GM20000 (cell line): ENCODE results near the gene MYL9.

ENCODE experiments used
- DNase-seq: peaks from one replicate; pipeline ENCODE4 v3.0.0; 2012; ENCODE audit warnings: low spot score
- CTCF ChIP-seq: IDR thresholded peaks from 2 replicates; pipeline ENCODE4 v1.5.1; 2012; ENCODE audit warnings: mild to moderate bottlenecking, control low read depth; ENCODE audit errors: extremely low read depth, missing control alignments

The MYL9 gene

DNA sequence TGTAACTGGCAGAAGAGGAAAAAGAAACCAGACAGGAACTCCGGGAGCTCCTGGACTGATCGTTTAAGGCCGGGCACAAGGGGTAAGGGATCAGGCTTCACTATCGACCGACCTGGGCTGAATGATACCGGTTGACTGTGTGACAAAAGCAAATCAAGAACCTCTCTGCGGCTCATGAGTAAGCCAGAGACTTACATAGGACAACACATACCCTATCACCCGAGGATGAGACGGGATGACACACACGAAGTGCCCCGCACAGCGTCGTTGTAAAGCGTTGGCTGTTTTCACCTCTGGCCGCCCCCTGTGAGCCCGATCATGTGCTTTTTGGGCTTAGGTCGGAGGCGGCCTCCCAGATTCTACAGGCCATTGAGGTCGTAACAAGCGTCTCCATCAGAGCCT is 31.4 kb downstream of the MYL9 start:
- no peak for TF ChIP-seq CTCF
- DNase-seq = peak; percentile 66

- peak; percentile 100 for DNase-seq
- no peak for TF ChIP-seq CTCF
These were observed 31.9 kb downstream of the MYL9 start, which contains the start of gene TGIF2 for GRCh38 chr20:36573103-36573797. TGIF2 (plus strand) TSS chr20:36573597; CDS start chr20:36578775, 5,178 bp downstream.

DNA sequence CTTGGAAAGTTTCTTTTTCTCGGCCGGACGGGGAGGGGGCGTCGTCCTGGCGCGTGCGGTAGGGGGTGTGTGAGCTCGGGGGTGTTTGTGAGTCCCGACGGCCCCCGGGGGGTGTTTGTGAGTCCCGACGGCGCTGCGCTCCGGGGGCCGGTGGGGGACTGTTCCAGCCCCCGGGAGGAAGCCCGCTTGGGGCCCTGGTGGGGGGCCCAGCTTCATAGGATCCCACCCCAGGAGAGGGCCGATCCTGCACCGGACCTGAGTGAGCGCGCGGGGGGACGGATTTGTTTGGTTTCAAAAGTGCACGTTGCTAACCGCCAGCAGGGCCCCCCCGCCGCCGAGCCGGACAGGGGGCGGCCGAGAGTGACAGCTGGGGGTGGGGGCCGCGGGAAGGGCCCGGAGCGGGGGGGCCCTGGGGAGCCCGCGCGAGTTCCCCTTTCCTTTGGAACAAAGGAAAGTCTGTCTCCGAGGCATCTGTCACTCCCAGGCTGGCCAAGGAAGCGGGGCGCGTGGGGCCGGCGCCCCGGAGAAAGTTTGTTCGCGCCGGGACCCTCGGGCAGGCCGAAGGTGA is 32.6 kb downstream of the MYL9 start:
- TF ChIP-seq CTCF = no peak
- DNase-seq = peak; percentile 79

DNA sequence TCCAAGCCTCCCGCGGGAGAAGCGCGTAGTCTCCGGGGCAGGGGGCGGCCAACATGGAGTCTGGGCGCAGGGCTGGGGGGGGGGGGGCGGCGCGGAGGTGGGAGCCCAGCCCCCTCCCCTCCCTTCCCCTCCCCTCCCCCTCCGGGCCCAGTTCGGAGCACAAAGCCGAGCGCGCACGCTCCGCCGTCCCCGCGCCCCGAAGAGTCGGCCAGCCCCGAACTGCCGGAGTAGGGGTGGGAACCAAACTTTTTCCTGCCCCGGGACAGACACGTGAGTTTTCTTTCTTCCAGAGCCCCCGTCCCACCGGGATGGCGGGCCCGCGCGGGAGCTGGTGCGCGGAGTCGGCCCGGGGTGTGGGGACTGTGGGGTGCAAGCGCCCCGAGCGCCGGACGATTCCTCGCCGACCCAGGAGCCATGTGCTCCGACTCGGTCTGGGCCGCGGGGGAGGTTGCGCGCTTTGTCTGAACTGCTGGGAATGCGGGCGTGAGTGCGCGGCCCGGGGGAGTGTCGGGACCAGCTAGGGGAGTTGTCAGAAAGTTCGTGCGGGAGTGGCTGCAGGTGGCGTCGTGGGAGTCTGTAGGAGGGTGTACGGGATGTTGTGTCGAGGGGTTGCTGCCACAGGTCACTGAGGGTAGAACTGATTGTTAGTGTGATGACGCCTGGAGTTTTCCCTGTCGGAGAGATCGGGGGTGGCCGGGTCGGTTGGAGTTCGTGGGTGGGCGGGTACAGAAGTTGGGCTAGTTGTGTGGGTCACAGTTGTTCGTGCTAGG is 33.2 kb downstream of the MYL9 start:
- TF ChIP-seq CTCF = no peak
- DNase-seq = peak; percentile 57

GRCh38 chr20:36576081-36576445 is 34.7 kb downstream of the MYL9 start:
- TF ChIP-seq CTCF = no peak
- no peak for DNase-seq

DNA sequence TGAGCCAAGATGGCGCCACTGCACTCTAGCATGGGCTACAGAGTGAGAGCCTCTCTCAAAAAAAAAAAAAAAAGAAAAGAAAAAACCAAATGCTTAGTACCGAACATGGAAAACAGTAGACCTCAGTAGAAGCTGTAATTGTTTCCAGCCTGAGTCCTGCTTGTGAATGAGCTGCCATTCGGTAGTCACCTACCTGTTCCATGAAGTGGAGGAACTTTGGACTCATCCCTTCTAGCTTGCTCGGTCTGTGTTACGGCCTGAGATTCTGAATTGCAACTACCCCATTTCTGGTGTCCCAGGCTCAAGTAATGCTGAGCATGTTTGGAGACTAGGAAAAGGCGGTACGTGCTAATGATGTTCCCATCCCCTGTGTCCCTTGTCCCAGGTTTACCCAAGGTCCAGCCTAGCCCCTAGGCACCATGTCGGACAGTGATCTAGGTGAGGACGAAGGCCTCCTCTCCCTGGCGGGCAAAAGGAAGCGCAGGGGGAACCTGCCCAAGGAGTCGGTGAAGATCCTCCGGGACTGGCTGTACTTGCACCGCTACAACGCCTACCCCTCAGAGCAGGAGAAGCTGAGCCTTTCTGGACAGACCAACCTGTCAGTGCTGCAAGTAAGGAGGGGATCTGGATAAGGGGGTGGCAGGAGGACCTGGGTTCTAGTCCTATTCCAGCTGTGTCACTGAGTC is 37.2 kb downstream of the MYL9 start:
- no peak for TF ChIP-seq CTCF
- no peak for DNase-seq

DNA sequence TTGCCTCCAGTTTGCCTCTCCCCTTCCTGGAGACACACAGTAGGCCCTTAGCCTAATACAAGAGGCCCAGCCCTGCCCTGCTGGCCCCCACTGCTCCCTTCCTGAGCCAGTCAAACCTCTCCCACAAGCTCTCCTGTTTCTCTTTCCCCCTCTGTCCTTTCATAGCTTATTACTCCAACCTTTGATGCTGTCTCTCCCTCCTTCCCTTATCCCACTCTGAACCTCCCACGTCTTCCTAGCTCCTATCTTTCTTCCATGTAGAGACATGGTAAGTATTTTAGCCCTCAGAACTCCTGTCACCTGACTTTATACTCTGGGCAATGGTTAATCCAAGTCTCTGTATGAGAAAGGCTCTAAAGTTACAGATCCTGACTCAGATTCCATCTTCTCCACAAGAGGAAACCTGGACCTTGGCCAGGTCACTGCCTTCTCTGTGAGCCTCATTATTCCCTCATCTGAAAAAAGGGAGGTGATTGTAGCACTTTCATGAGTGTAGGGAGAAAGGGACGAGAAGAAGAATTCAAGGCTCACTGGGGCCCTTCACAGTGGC is 38.8 kb downstream of the MYL9 start:
- no peak for DNase-seq
- TF ChIP-seq CTCF = no peak
